Esophagus muscularis mucosa (tissue), 4 donors: ENCODE results near the gene TNIP3. TPM values are rescaled to one million over a fixed set of nuclear protein-coding genes. Genes with fewer than 3 reads are reported as not detected.

Experiments used
- DNase-seq: peaks from one replicate; pipeline ENCODE4 v3.0.0-alpha.2; 2017; ENCODE audit errors: extremely low spot score
- H3K27ac ChIP-seq, 4 donors: fragments of 200-600 bp; sonication (generic); replicated peaks in 1 of 4; 1 replicate in 3 of 4; 2 replicates in 1 of 4; pipeline ENCODE4 v1.5.1; 2016 to 2019; ENCODE audit warnings: mild to moderate bottlenecking in 1 of 4
- H3K27me3 ChIP-seq, 4 donors: fragments of 200-600 bp; sonication (generic); one replicate each; pipeline versions ENCODE4 v1.5.1 to v1.6.0; 2016 to 2019
- H3K36me3 ChIP-seq, 4 donors: fragments of 200-600 bp; sonication (generic); one replicate each; pipeline ENCODE4 v1.5.1; 2016 to 2019
- H3K4me1 ChIP-seq, 4 donors: fragments of 200-600 bp; sonication (generic); one replicate each; pipeline ENCODE4 v1.5.1; 2016 to 2019
- H3K4me3 ChIP-seq, 4 donors: fragments of 200-600 bp; sonication (generic); 1 replicate in 2 of 4; 2 replicates in 2 of 4; pipeline ENCODE4 v1.5.1; 2016 to 2019; ENCODE audit warnings: mild to moderate bottlenecking in 4 of 4, moderate library complexity in 1 of 4
- H3K9me3 ChIP-seq, 4 donors: fragments of 200-600 bp; sonication (generic); 1 replicate in 3 of 4; 2 replicates in 1 of 4; pipeline ENCODE4 v1.5.1; 2016 to 2019
- EP300 ChIP-seq: sonication (generic); formaldehyde crosslinking; IDR thresholded peaks from one replicate; pipeline ENCODE4 v1.6.1; 2017; ENCODE audit warnings: antibody characterized with exemption
- POLR2A ChIP-seq: fragments of 450-650 bp; IDR thresholded peaks from one replicate; pipeline ENCODE4 v1.6.1; 2017; ENCODE audit warnings: antibody characterized with exemption, moderate library complexity, mild to moderate bottlenecking, low read depth
- POLR2AphosphoS5 ChIP-seq, 2 donors: sonication (generic); formaldehyde crosslinking; IDR thresholded peaks; one replicate each; pipeline ENCODE4 v1.6.1; 2017; ENCODE audit warnings: antibody characterized with exemption in 2 of 2
- WGBS: methylation state at CpG from one replicate; pipeline ENCODE4 v1.1.5; 2018; 5-methylcytosine and 5-hydroxymethylcytosine counted together
- intact Hi-C: fragments of 100-400 bp; cut with DNase I; formaldehyde crosslinking; loops from one replicate; pipeline ENCODE4 v1.15.1; 2023
- small RNA-seq, 3 donors: library from RNA; depleted of rRNA; stranded (forward); fragments of <200 nt; gene quantifications; one replicate each; pipeline ENCODE3, GENCODE V24; 2016
- total RNA-seq, 4 donors: library from RNA; depleted of rRNA; stranded (reverse); fragments of >200 nt; gene quantifications; one replicate each; pipeline versions ENCODE4 v1.1.0 to v1.2.1, GENCODE V29; 2016
- TF ChIP-seq, protein P1 (sequence below), 3 experiments: fragments of 200-600 bp in 2 of 3; fragments of 450-650 bp in 1 of 3; sonication (generic) in 2 of 3; IDR thresholded peaks; one replicate each; pipeline ENCODE4 v1.5.1; 2017 to 2019; ENCODE audit warnings: antibody characterized with exemption in 3 of 3, mild to moderate bottlenecking in 2 of 3, moderate library complexity in 1 of 3

The TNIP3 gene
- total RNA-seq, 4 donors from 2014 or later = 2.2 TPM; not detected in 3

DNA sequence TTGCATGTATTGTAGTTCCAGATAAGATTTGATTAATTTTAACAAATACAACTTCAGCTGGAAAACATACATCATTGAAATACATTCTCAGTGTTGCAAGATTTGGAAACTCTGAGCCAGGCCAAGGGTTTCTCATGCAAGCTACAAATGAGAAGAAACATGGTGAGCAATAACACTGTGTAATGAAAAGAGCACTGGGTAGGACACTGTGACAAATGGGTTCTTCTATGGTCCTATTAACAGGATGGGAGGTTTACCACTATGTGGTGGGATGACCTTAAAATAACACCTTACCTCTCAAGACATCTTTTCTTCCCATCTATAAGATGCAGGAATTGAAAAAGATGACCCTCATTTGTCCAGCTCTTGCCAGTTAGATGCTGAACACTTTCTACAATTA is 72.2 kb downstream of the TNIP3 start:
- H3K27ac ChIP-seq = no peak overlapping the region
- TF ChIP-seq POLR2AphosphoS5 (IDR thresholded peaks at IDR 0.05) (no peak), EP300 (no peak), POLR2A (no peak)
- TF ChIP-seq, protein P1, sequence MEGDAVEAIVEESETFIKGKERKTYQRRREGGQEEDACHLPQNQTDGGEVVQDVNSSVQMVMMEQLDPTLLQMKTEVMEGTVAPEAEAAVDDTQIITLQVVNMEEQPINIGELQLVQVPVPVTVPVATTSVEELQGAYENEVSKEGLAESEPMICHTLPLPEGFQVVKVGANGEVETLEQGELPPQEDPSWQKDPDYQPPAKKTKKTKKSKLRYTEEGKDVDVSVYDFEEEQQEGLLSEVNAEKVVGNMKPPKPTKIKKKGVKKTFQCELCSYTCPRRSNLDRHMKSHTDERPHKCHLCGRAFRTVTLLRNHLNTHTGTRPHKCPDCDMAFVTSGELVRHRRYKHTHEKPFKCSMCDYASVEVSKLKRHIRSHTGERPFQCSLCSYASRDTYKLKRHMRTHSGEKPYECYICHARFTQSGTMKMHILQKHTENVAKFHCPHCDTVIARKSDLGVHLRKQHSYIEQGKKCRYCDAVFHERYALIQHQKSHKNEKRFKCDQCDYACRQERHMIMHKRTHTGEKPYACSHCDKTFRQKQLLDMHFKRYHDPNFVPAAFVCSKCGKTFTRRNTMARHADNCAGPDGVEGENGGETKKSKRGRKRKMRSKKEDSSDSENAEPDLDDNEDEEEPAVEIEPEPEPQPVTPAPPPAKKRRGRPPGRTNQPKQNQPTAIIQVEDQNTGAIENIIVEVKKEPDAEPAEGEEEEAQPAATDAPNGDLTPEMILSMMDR (IDR thresholded peaks at IDR 0.05) = no peak
- no peaks in the 10 kb centered on the region for H3K4me1 ChIP-seq
- no peaks in the 10 kb centered on the region for H3K27me3 ChIP-seq
- no peak for DNase-seq
- H3K9me3 ChIP-seq = no peaks in the 10 kb centered on the region
- no peak overlapping the region for H3K4me3 ChIP-seq
- intact Hi-C loops = loop anchor here (10.0 kb wide), 1 partner anchor 1017 kb away; no protein-coding TSS in a partner anchor
- no peaks in the 10 kb centered on the region for H3K36me3 ChIP-seq

DNA sequence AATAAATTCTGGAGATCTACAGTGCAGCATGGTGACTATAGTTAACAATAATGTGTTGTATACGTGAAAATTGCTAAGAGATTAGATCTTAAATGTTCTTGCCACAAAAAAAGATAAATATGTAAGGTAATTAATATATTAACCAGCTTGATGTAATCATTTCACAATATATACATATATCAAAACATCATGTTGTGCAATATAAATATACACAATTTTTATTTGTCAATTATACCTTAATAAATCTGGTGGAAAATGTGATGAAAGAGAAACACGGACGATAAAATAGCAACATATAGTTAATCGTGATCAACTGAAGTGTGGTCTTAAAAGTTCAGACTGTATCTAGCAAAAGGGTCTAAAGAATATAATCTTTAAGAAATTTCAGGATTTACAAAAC is 75.3 kb downstream of the TNIP3 start:
- WGBS = 85% methylated on average over 4 of the region's 4 CpGs
- Histone ChIP-seq H3K4me3 (no peak overlapping the region), H3K27ac (no peak overlapping the region), H3K27me3 (no peaks in the 10 kb centered on the region), H3K4me1 (no peaks in the 10 kb centered on the region), H3K9me3 (no peaks in the 10 kb centered on the region), H3K36me3 (no peaks in the 10 kb centered on the region)
- DNase-seq = no peak
- TF ChIP-seq, protein P1 (IDR thresholded peaks at IDR 0.05) = no peak
- TF ChIP-seq POLR2A (no peak), EP300 (no peak)
- intact Hi-C loops = no loop called here

Small RNA genes within 50 kb of the gene (small RNA-seq; reads per million reads assigned to genes)
- 0 reads per million in 3 donors for gene RNU6-948P

Other genes with a start within 250 kb of the TNIP3 start
- 10 to 100 TPM; 10.8 to 17.0 (median 15.4) TPM for gene PRDM5, start 241.6 kb downstream of the TNIP3 start, total RNA-seq
- 10 to 100 TPM; 11.6 to 16.0 (median 12.1) TPM for gene NDNF, start 91.8 kb downstream of the TNIP3 start, total RNA-seq
- under 1 TPM in 1 of 4 donors, not detected in 3; 0.26 TPM for gene QRFPR, start 216.7 kb upstream of the TNIP3 start, total RNA-seq